ENCODE data around the gene CERS6. TPM values are rescaled to one million over a fixed set of nuclear protein-coding genes. Genes with fewer than 3 reads are reported as not detected.

The CERS6 gene
- total and polyA plus RNA-seq, 2 of the 8 experiments (the other 6 are each of a cell fraction or from before 2014, with no cell fraction given) = 6.8 to 28.2 TPM

GRCh38 chr2:168501466-168502065, 45.5 kb downstream of the CERS6 start (continued):
- TF ChIP-seq CHD7 (IDR thresholded peaks at IDR 0.05; ENCODE audit: insufficient replicate concordance, low read length) = no peak
- TF ChIP-seq TBP (IDR thresholded peaks at IDR 0.05; ENCODE audit: low read depth, low read length) = no peak
- no peak for TF ChIP-seq EP300 (IDR thresholded peaks at IDR 0.05; ENCODE audit: borderline replicate concordance in 1 of 2, low read depth in 2 of 2, low read length in 2 of 2)
- TF ChIP-seq SAP30 (IDR thresholded peaks at IDR 0.05; ENCODE audit: insufficient read depth, insufficient replicate concordance, low read length) = no peak
- TF ChIP-seq TEAD4 (IDR thresholded peaks at IDR 0.05; ENCODE audit: low read depth, low read length) = no peak
- no peak for TF ChIP-seq MAFK (IDR thresholded peaks at IDR 0.05; ENCODE audit: low read depth, low read length)
- TF ChIP-seq RNF2 (IDR thresholded peaks at IDR 0.05; ENCODE audit: borderline replicate concordance, low read depth, low read length, missing control alignments, poor library complexity, severe bottlenecking) = no peak
- no peak for TF ChIP-seq CBX8 (IDR thresholded peaks at IDR 0.05; ENCODE audit: borderline replicate concordance, low read depth, low read length)
- TF ChIP-seq HDAC2 (IDR thresholded peaks at IDR 0.05; ENCODE audit: borderline replicate concordance in 1 of 2, low read depth in 2 of 2, low read length in 2 of 2) = no peak
